ENCODE data around the gene PLEKHG7. TPM values are rescaled to one million over a fixed set of nuclear protein-coding genes. Genes with fewer than 3 reads are reported as not detected.

The PLEKHG7 gene
- total and polyA plus RNA-seq, 9 of the 15 experiments (the other 6 are each of a cell fraction or from before 2014, with no cell fraction given): 0.03 TPM; not detected in 8

- in situ Hi-C loops (cut with MboI) (no loop called here), intact Hi-C loops (cut with micrococcal nuclease) (no loop called here)
- no peaks in the 10 kb centered on the region for H3K36me3 ChIP-seq (ENCODE audit: control insufficient read depth, insufficient read depth, low read length)
- WGBS (ENCODE audit: insufficient coverage, low coverage, missing lambda C conversion rate): 0% methylated on average over 6 of the region's 6 CpGs
- no peak for TF ChIP-seq NFIC (IDR thresholded peaks at IDR 0.05)
- no peak for TF ChIP-seq MAX (CRISPR knock-in tag; IDR thresholded peaks at IDR 0.05)
- TF ChIP-seq RFX5 (IDR thresholded peaks at IDR 0.05; ENCODE audit: low read depth, low read length): no peak
- H3K4me2 ChIP-seq (ENCODE audit: insufficient read depth, low read length): no peak overlapping the region
- no peak overlapping the region for H3K27ac ChIP-seq (ENCODE audit: extremely low read depth, low read depth, low read length)
- no peak overlapping the region for H3K4me3 ChIP-seq
- H3K9me3 ChIP-seq (replicated peaks; ENCODE audit: control insufficient read depth, insufficient read depth, low read depth, low read length): no peaks in the 10 kb centered on the region
- no peaks in the 10 kb centered on the region for H3K4me1 ChIP-seq (replicated peaks in 1 of 2; ENCODE audit: control insufficient read depth in 2 of 2, insufficient read depth in 2 of 2, low read length in 2 of 2)
- H3K27me3 ChIP-seq (ENCODE audit: control insufficient read depth in 2 of 2, insufficient read depth in 2 of 2, low read length in 2 of 2): peaks cover 28 to 31% of the 10 kb centered on the region in 2 experiments
- no peak overlapping the region for H2AFZ ChIP-seq (ENCODE audit: low read depth, low read length)
- no peak for ATAC-seq
- no peak for DNase-seq (ENCODE audit: extremely low read depth in 1 of 4, low spot score in 3 of 4)
- POLR2A ChIA-PET: no interaction called here
- H3K9ac ChIP-seq (ENCODE audit: insufficient read depth in 1 of 2, low read depth in 2 of 2, low read length in 2 of 2): no peak overlapping the region
- FAIRE-seq: no peak
- no peaks in the 10 kb centered on the region for H4K20me1 ChIP-seq (replicated peaks; ENCODE audit: control insufficient read depth, insufficient read depth, low read length)
- CTCF ChIA-PET (ENCODE audit: low intra/inter-chr PET ratio): no interaction called here
- H3K79me2 ChIP-seq (ENCODE audit: control insufficient read depth, insufficient read depth, low read length): no peaks in the 10 kb centered on the region
- H3K9me1 ChIP-seq (ENCODE audit: control insufficient read depth, insufficient read depth, low read length): no peaks in the 10 kb centered on the region
- BruUV-seq (replicated peaks): no TSS peak
These were observed 33.8 kb downstream of the PLEKHG7 start for GRCh38 chr12:92736605-92737004.

GRCh38 chr12:92737855-92738850 is 35.4 kb downstream of the PLEKHG7 start:
- Histone ChIP-seq H3K9me3 (replicated peaks; ENCODE audit: control insufficient read depth, insufficient read depth, low read depth, low read length) (no peaks in the 10 kb centered on the region), H3K4me2 (ENCODE audit: insufficient read depth, low read length) (no peak overlapping the region), H3K9me1 (ENCODE audit: control insufficient read depth, insufficient read depth, low read length) (no peaks in the 10 kb centered on the region), H3K27ac (ENCODE audit: extremely low read depth, low read depth, low read length) (no peak overlapping the region), H3K79me2 (ENCODE audit: control insufficient read depth, insufficient read depth, low read length) (no peaks in the 10 kb centered on the region), H3K4me3 (no peak overlapping the region), H3K36me3 (ENCODE audit: control insufficient read depth, insufficient read depth, low read length) (no peaks in the 10 kb centered on the region), H3K27me3 (ENCODE audit: control insufficient read depth in 2 of 2, insufficient read depth in 2 of 2, low read length in 2 of 2) (peaks cover 25 to 32% of the 10 kb centered on the region in 2 experiments), H3K4me1 (replicated peaks in 1 of 2; ENCODE audit: control insufficient read depth in 2 of 2, insufficient read depth in 2 of 2, low read length in 2 of 2) (no peaks in the 10 kb centered on the region), H3K9ac (ENCODE audit: insufficient read depth in 1 of 2, low read depth in 2 of 2, low read length in 2 of 2) (no peak overlapping the region), H2AFZ (ENCODE audit: low read depth, low read length) (no peak overlapping the region), H4K20me1 (replicated peaks; ENCODE audit: control insufficient read depth, insufficient read depth, low read length) (no peaks in the 10 kb centered on the region)
- DNase-seq (ENCODE audit: extremely low read depth in 1 of 4, low spot score in 3 of 4) (no peak), ATAC-seq (no peak), FAIRE-seq (no peak)
- ChIA-PET POLR2A (interaction anchor here (0.6 to 1.6 kb wide), 2 partner anchors 13 to 20 kb away, joined by 3 to 4 read pairs; no protein-coding TSS in a partner anchor), CTCF (ENCODE audit: low intra/inter-chr PET ratio) (no interaction called here)
- intact Hi-C loops (cut with micrococcal nuclease): no loop called here
- BruUV-seq (replicated peaks): no TSS peak
- in situ Hi-C loops (cut with MboI): no loop called here
- WGBS (ENCODE audit: insufficient coverage, low coverage, missing lambda C conversion rate): under 1% methylated on average over 7 of the region's 7 CpGs
- TF ChIP-seq NRF1 (conservative IDR thresholded peaks at IDR 0.05 in 1 of 2, IDR thresholded peaks at IDR 0.05 in 1 of 2): no peak
- no peak for TF ChIP-seq ZNF12 (CRISPR knock-in tag; IDR thresholded peaks at IDR 0.05)
- TF ChIP-seq RBBP5 (IDR thresholded peaks at IDR 0.05; ENCODE audit: borderline replicate concordance, insufficient read depth, low read length, poor library complexity, severe bottlenecking): no peak
- no peak for TF ChIP-seq SMARCA5 (IDR thresholded peaks at IDR 0.05)
- no peak for TF ChIP-seq WHSC1 (IDR thresholded peaks at IDR 0.05; ENCODE audit: low read length)
- TF ChIP-seq ZNF695 (CRISPR knock-in tag; IDR thresholded peaks at IDR 0.05): no peak
- TF ChIP-seq PRPF4 (IDR thresholded peaks at IDR 0.05; ENCODE audit: insufficient read depth, low read depth, low read length, poor library complexity, severe bottlenecking): no peak
- TF ChIP-seq ZNF444 (CRISPR knock-in tag; IDR thresholded peaks at IDR 0.05): no peak
- no peak for TF ChIP-seq FOXP1 (CRISPR knock-in tag; IDR thresholded peaks at IDR 0.05)
- TF ChIP-seq SRSF1 (IDR thresholded peaks at IDR 0.05; ENCODE audit: low read depth, low read length): no peak
